Kidney (tissue), 14 donors: ENCODE results near the gene PCNT. TPM values are rescaled to one million over a fixed set of nuclear protein-coding genes. Genes with fewer than 3 reads are reported as not detected.

Experiments
- DNase-seq, 5 donors: peaks; one replicate each; pipeline ENCODE4 v3.0.0-alpha.2; 2013 to 2020
- FAIRE-seq: peaks from 2 replicates; lab custom pipeline; 2012; peaks lifted over from hg19 to GRCh38; lab: Jason Lieb, UNC
- H3K27ac ChIP-seq, 2 donors: one replicate each; pipeline ENCODE4 v1.7.0; 2013; ENCODE audit warnings: low read depth in 2 of 2, low read length in 2 of 2, inconsistent platforms in 1 of 2
- H3K27me3 ChIP-seq: one replicate; pipeline ENCODE4 v1.7.1; 2013; ENCODE audit warnings: low read length, inconsistent platforms; ENCODE audit not compliant: control insufficient read depth, insufficient read depth
- H3K36me3 ChIP-seq, 3 donors: one replicate each; pipeline versions ENCODE4 v1.7.0 to v1.7.1; 2013; ENCODE audit warnings: low read length in 3 of 3, control low read depth in 1 of 3, inconsistent platforms in 1 of 3; ENCODE audit not compliant: insufficient read depth in 3 of 3, control insufficient read depth in 2 of 3
- H3K4me1 ChIP-seq, 3 donors: one replicate each; pipeline versions ENCODE4 v1.7.0 to v1.7.1; 2013; ENCODE audit warnings: low read length in 3 of 3, inconsistent platforms in 1 of 3, low read depth in 1 of 3; ENCODE audit not compliant: control insufficient read depth in 2 of 3, insufficient read depth in 2 of 3
- H3K4me3 ChIP-seq, 3 donors: one replicate each; pipeline versions ENCODE4 v1.7.0 to v1.8.1; 2013; ENCODE audit warnings: low read length in 3 of 3, control low read depth in 1 of 3, inconsistent platforms in 1 of 3
- H3K9ac ChIP-seq, 3 donors: one replicate each; pipeline versions ENCODE4 v1.7.0 to v1.7.1; 2013; ENCODE audit warnings: low read length in 3 of 3, control low read depth in 1 of 3, inconsistent platforms in 1 of 3
- H3K9me3 ChIP-seq, 3 donors: one replicate each; pipeline versions ENCODE4 v1.7.0 to v1.7.1; 2013; ENCODE audit warnings: low read length in 3 of 3, control low read depth in 1 of 3, inconsistent platforms in 1 of 3; ENCODE audit not compliant: control insufficient read depth in 2 of 3, insufficient read depth in 1 of 3
- CTCF ChIP-seq: IDR thresholded peaks from 3 replicates; pipeline ENCODE4 v1.5.1; 2012; ENCODE audit warnings: mild to moderate bottlenecking, moderate library complexity, borderline replicate concordance; ENCODE audit not compliant: insufficient read depth; ENCODE audit errors: extremely low read depth
- intact Hi-C: fragments of 100-400 bp; cut with DNase I; formaldehyde crosslinking; loops from one replicate; pipeline ENCODE4 v1.11.1; 2022
- polyA plus RNA-seq: library from polyadenylated mRNA; stranded (reverse); fragments of 350-450 nt; fragmentation: Illumina TruSeq; extraction: RNeasy Lipid Tissue Mini Kit (QIAGEN cat#74804); gene quantifications from one replicate; pipeline ENCODE4 v1.2.3, GENCODE V29; 2014; ENCODE audit warnings: low read depth, low replicate concordance; ENCODE audit not compliant: insufficient read depth
- total RNA-seq: library from RNA; stranded (reverse); fragmentation: NEBNext Ultra II Directional; extraction: Animal tissue kit (Norgen Biotek cat#: 25700); gene quantifications from one replicate; pipeline ENCODE4 v1.2.1, GENCODE V29; 2021
- donor health status: control.
- donor health status: control.
- donor health status: control.
- donor health status: control.
- donor health status: control.
- donor health status: DM: yes; HTN: yes; CAD: no.
- donor health status: Normal renal cell carcinoma (clear cell type).

PCNT gene
- total and polyA plus RNA-seq, 2 donors from 2014 or later, result 4.2 to 26.1 TPM

GRCh38 chr21:46295177-46295770, 28.7 kb upstream of the PCNT start:
- Histone ChIP-seq H3K27ac (no peak overlapping the region), H3K4me3 (no peak overlapping the region), H3K9me3 (no peaks in the 10 kb centered on the region), H3K4me1 (peaks cover 0 to 2% (median 0%) of the 10 kb centered on the region in 3 donors), H3K36me3 (peaks cover 6 to 7% (median 7%) of the 10 kb centered on the region in 3 donors), H3K27me3 (no peaks in the 10 kb centered on the region), H3K9ac (no peak overlapping the region)
- intact Hi-C loops, result no loop called here
- TF ChIP-seq CTCF, result no peak
- FAIRE-seq (no peak), DNase-seq (peak in 1 of 5 donors; percentile 30)

GRCh38 chr21:46295996-46296752, 27.8 kb upstream of the PCNT start:
- peak; percentile 60 to 94 (median 79) for DNase-seq
- Histone ChIP-seq H3K4me1 (peaks cover 0 to 2% (median 0%) of the 10 kb centered on the region in 3 donors), H3K27me3 (no peaks in the 10 kb centered on the region), H3K4me3 (no peak overlapping the region), H3K9me3 (no peaks in the 10 kb centered on the region), H3K36me3 (peaks cover 6 to 7% (median 6%) of the 10 kb centered on the region in 3 donors), H3K9ac (no peak overlapping the region), H3K27ac (no peak overlapping the region)
- TF ChIP-seq CTCF, result no peak
- no peak for FAIRE-seq
- intact Hi-C loops, result no loop called here

GRCh38 chr21:46297338-46298271, 26.4 kb upstream of the PCNT start:
- Histone ChIP-seq H3K27ac (peak overlapping the region in 1 of 2 donors; percentile 72), H3K4me3 (peak overlapping the region; percentile 16 to 51 (median 29)), H3K36me3 (no peaks in the 10 kb centered on the region), H3K9me3 (no peaks in the 10 kb centered on the region), H3K9ac (peak overlapping the region in 2 of 3 donors; percentile 22 to 41), H3K4me1 (peaks cover 0 to 2% (median 0%) of the 10 kb centered on the region in 3 donors), H3K27me3 (no peaks in the 10 kb centered on the region)
- TF ChIP-seq CTCF, result no peak
- intact Hi-C loops, result no loop called here
- FAIRE-seq (no peak), DNase-seq (peak in 4 of 5 donors; percentile 33 to 62 (median 52))
